HepG2 (cell line): ENCODE data around the gene AMIGO1. TPM values are rescaled to one million over a fixed set of nuclear protein-coding genes. Genes with fewer than 3 reads are reported as not detected.

Experiments
- ATAC-seq: fragments of 200-7000 bp; cut with Tn5 transposase; 3 replicates; pipeline ENCODE4 v1.9.1; 2020; ENCODE audit warnings: mild to moderate bottlenecking, moderate library complexity
- BruUV-seq: library from RNA; stranded (reverse); fragments of 400-500 nt; replicated peaks from 2 replicates; lab custom pipeline; 2021; lab: Mats Ljungman, UMichigan
- CTCF ChIA-PET: fragments of 300-600 bp; formaldehyde crosslinking; extraction: SDS; loops from one replicate; lab custom pipeline; 2021; ENCODE audit warnings: low total read pairs, inconsistent platforms, low intra/inter-chr PET ratio; lab: Yijun Ruan, JAX
- POLR2A ChIA-PET: fragments of 350-600 bp; sonication (Branson Sonifier 250); formaldehyde crosslinking; loops from one replicate; lab custom pipeline; 2020; ENCODE audit warnings: antibody characterized with exemption, inconsistent platforms; lab: Yijun Ruan, JAX
- DNase-seq: peaks from one replicate; pipeline ENCODE4 v3.0.0-alpha.2; 2015; ENCODE audit warnings: low spot score
- FAIRE-seq: peaks from 3 replicates; lab custom pipeline; 2011; peaks lifted over from hg19 to GRCh38; lab: Jason Lieb, UNC
- H2AFZ ChIP-seq: one replicate; pipeline ENCODE4 v1.6.1; 2011; ENCODE audit warnings: low read length, inconsistent platforms
- H3K27ac ChIP-seq: fragments of 300-600 bp; 3 replicates; pipeline ENCODE4 v1.8.0; 2011; ENCODE audit warnings: mixed run types, mild to moderate bottlenecking, mixed read lengths, low read length, inconsistent platforms; ENCODE audit not compliant: insufficient read depth; ENCODE audit errors: extremely low read length
- H3K27me3 ChIP-seq, 2 experiments: fragments of 200-600 bp in 1 of 2; 2 replicates in 1 of 2; 3 replicates in 1 of 2; pipeline versions ENCODE4 v1.6.0 to v1.8.0; 2011; ENCODE audit warnings: low read length in 2 of 2, mild to moderate bottlenecking in 2 of 2, moderate library complexity in 2 of 2, inconsistent platforms in 1 of 2; ENCODE audit not compliant: insufficient read depth in 2 of 2, control insufficient read depth in 1 of 2
- H3K36me3 ChIP-seq, 2 experiments: fragments of 200-600 bp in 1 of 2; replicated peaks in 1 of 2; 2 replicates in 1 of 2; 3 replicates in 1 of 2; pipeline versions ENCODE4 v1.5.1 to v1.8.0; 2011; ENCODE audit warnings: low read length in 2 of 2, inconsistent platforms in 1 of 2; ENCODE audit not compliant: insufficient read depth in 2 of 2, control insufficient read depth in 1 of 2
- H3K4me1 ChIP-seq: 2 replicates; pipeline ENCODE4 v1.5.1; 2012; ENCODE audit warnings: low read length, inconsistent platforms; ENCODE audit not compliant: insufficient read depth
- H3K4me2 ChIP-seq: 2 replicates; pipeline ENCODE4 v1.6.0; 2011; ENCODE audit warnings: low read depth, low read length, inconsistent platforms
- H3K4me3 ChIP-seq, 3 experiments: fragments of 200-600 bp in 1 of 3; sonication (generic), shearing (Covaris generic) in 1 of 3; replicated peaks in 1 of 3; 2 replicates each; pipeline ENCODE4 v1.5.1; 2011 to 2016; ENCODE audit warnings: low read length in 3 of 3, inconsistent platforms in 2 of 3, low read depth in 2 of 3, mild to moderate bottlenecking in 2 of 3, control low read depth in 1 of 3, mixed read lengths in 1 of 3; ENCODE audit not compliant: insufficient read depth in 1 of 3
- H3K79me2 ChIP-seq: one replicate; pipeline ENCODE4 v1.6.1; 2011; ENCODE audit warnings: low read length, inconsistent platforms; ENCODE audit not compliant: insufficient read depth
- H3K9ac ChIP-seq: 2 replicates; pipeline ENCODE4 v1.6.0; 2011; ENCODE audit warnings: mild to moderate bottlenecking, low read depth, low read length, inconsistent platforms; ENCODE audit not compliant: insufficient read depth
- H3K9me3 ChIP-seq: 2 replicates; pipeline ENCODE4 v1.5.1; 2012; ENCODE audit warnings: mild to moderate bottlenecking, low read length
- H4K20me1 ChIP-seq: 2 replicates; pipeline ENCODE4 v1.6.0; 2011; ENCODE audit warnings: inconsistent platforms, mild to moderate bottlenecking, low read length, moderate library complexity; ENCODE audit not compliant: insufficient read depth
- MBNL3 ChIP-seq: fragments of 250-450 bp; sonication (Bioruptor Pico); conservative IDR thresholded peaks from 2 replicates; pipeline ENCODE4 v1.8.0; 2022; ENCODE audit warnings: mild to moderate bottlenecking, inconsistent platforms
- NAIF1 ChIP-seq: sonication (generic); formaldehyde crosslinking; IDR thresholded peaks from 2 replicates; pipeline ENCODE4 v1.5.0; 2020; ENCODE audit warnings: mild to moderate bottlenecking, missing genetic modification reagents, borderline replicate concordance
- NR1H2 ChIP-seq: sonication (generic); formaldehyde crosslinking; IDR thresholded peaks from 2 replicates; pipeline ENCODE4 v1.8.1; 2022; ENCODE audit warnings: low read depth, missing genetic modification reagents, borderline replicate concordance
- PBX3 ChIP-seq: sonication (generic); formaldehyde crosslinking; IDR thresholded peaks from 2 replicates; pipeline ENCODE4 v1.8.1; 2023; ENCODE audit warnings: missing genetic modification reagents, inconsistent platforms, borderline replicate concordance
- ZHX2 ChIP-seq, 2 experiments: sonication (generic) in 1 of 2; formaldehyde crosslinking in 1 of 2; IDR thresholded peaks; 2 replicates each; pipeline versions ENCODE4 v1.6.1 to v1.9.0; 2014 to 2022; ENCODE audit warnings: antibody characterized with exemption in 1 of 2, borderline replicate concordance in 1 of 2, inconsistent platforms in 1 of 2, low read depth in 1 of 2, missing genetic modification reagents in 1 of 2
- ZKSCAN8 ChIP-seq: IDR thresholded peaks from 2 replicates; pipeline ENCODE4 v1.6.1; 2016; ENCODE audit warnings: borderline replicate concordance, missing genetic modification reagents, missing compliant biosample characterization
- WGBS: methylation state at CpG from one replicate; pipeline ENCODE4 v1.1.6; 2017; ENCODE audit warnings: low lambda C conversion rate; 5-methylcytosine and 5-hydroxymethylcytosine counted together
- in situ Hi-C: cut with HindIII; loops from 2 replicates; pipeline ENCODE4 v1.10.0; 2017; ENCODE audit warnings: low pct_unique_long_range_greater_than_20kb; ENCODE audit not compliant: extremely low pct_ligation_motif_present
- intact Hi-C: fragments of 100-400 bp; cut with micrococcal nuclease; formaldehyde crosslinking; loops from one replicate; pipeline ENCODE4 v1.10.0; 2022; ENCODE audit not compliant: unreplicated experiment
- polyA plus RNA-seq, 8 experiments: library from polyadenylated mRNA; depleted of rRNA in 3 of 8; stranded (reverse) in 7 of 8; unstranded in 1 of 8; fragments of >200 nt; fragmentation: Illumina TruSeq in 4 of 8; extraction: Trizol in 4 of 8; gene quantifications; 2 replicates each; pipeline versions ENCODE4 v1.2.1 to v1.2.3, GENCODE V29; 2011 to 2016; ENCODE audit warnings: low read depth in 4 of 8, missing spikeins in 1 of 8, mixed read lengths in 1 of 8; ENCODE audit not compliant: insufficient read depth in 1 of 8
- total RNA-seq, 5 experiments: library from RNA; depleted of rRNA; stranded (reverse); fragments of >200 nt; fragmentation: Illumina TruSeq; extraction: Trizol; gene quantifications; 2 replicates each; pipeline ENCODE4 v1.2.3, GENCODE V29; 2016; ENCODE audit warnings: low read depth in 1 of 5

AMIGO1 gene
- total and polyA plus RNA-seq, 2 of the 13 experiments (the other 11 are each of a cell fraction or from before 2014, with no cell fraction given) = 0.40 to 1.3 TPM

DNA sequence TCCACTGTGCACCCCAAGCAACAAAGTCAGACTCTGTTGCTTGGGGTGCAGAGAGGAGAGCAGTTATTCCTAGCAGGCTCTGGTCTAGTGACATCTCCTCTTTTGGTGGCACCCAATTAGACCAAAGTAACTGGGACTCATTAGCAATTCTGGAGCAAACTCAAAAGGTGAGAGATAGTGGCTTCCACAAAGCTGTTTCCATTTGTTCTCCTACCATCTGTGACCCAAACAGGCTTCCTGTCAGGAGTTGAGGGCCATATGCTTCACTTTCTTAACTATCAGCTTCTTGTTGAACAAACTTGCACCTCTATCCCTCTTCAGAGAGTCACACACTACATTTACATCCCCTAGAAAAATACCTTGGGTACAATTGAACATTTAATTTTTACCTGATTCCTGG is 27.3 kb downstream of the AMIGO1 start:
- Histone ChIP-seq H3K9ac (no peak overlapping the region), H3K36me3 (no peaks in the 10 kb centered on the region; a peak in 1 of 5 replicates), H3K79me2 (no peaks in the 10 kb centered on the region), H3K9me3 (no peaks in the 10 kb centered on the region), H3K4me3 (no peak overlapping the region), H3K27me3 (peaks cover 1 to 20% of the 10 kb centered on the region in 2 experiments; a peak in 4 of 5 replicates), H3K4me2 (no peak overlapping the region), H3K27ac (no peak overlapping the region), H4K20me1 (no peaks in the 10 kb centered on the region), H2AFZ (no peak overlapping the region), H3K4me1 (peaks cover 19% of the 10 kb centered on the region)
- no TSS peak for BruUV-seq
- no peak for FAIRE-seq
- CTCF ChIA-PET = no interaction called here
- intact Hi-C loops (no loop called here), in situ Hi-C loops (loop anchor here (5.0 kb wide), 1 partner anchor 55 kb away; the partner anchor contains the start of gene PSMA5)
- no peak for ATAC-seq
- TF ChIP-seq MBNL3 (CRISPR knock-in tag) (no peak), ZKSCAN8 (CRISPR knock-in tag) (no peak), NR1H2 (CRISPR knock-in tag) (no peak), NAIF1 (no peak)
- DNase-seq = no peak
- POLR2A ChIA-PET = no interaction called here

GRCh38 chr1:109481646-109482045 is 27.9 kb downstream of the AMIGO1 start:
- Histone ChIP-seq H3K4me2 (no peak overlapping the region), H3K27me3 (peaks cover 1 to 21% of the 10 kb centered on the region in 2 experiments; a peak in 4 of 5 replicates), H2AFZ (no peak overlapping the region), H3K27ac (no peak overlapping the region), H4K20me1 (no peaks in the 10 kb centered on the region), H3K4me1 (peaks cover 19% of the 10 kb centered on the region), H3K9ac (no peak overlapping the region), H3K79me2 (no peaks in the 10 kb centered on the region), H3K9me3 (no peaks in the 10 kb centered on the region), H3K36me3 (no peaks in the 10 kb centered on the region), H3K4me3 (no peak overlapping the region)
- in situ Hi-C loops (loop anchor here (5.0 kb wide), 1 partner anchor 54 kb away; the partner anchor contains the start of gene PSMA5), intact Hi-C loops (no loop called here)
- DNase-seq = no peak
- no peak for FAIRE-seq
- no TSS peak for BruUV-seq
- no peak for ATAC-seq
- no peak for TF ChIP-seq PBX3 (CRISPR knock-in tag)
- TF ChIP-seq ZHX2 (IDR thresholded peaks at IDR 0.05; ENCODE audit: low read depth) = no peak
- TF ChIP-seq ZHX2 (CRISPR knock-in tag; IDR thresholded peaks at IDR 0.05; ENCODE audit: borderline replicate concordance) = no peak
- ChIA-PET CTCF (no interaction called here), POLR2A (no interaction called here)
- 17% methylated on average over 2 of the region's 2 CpGs for WGBS
